GM23338 (cell line): ENCODE data around the gene KRTAP4-11. TPM values are rescaled to one million over a fixed set of nuclear protein-coding genes. Genes with fewer than 3 reads are reported as not detected.

ENCODE experiments used
- ATAC-seq: fragments of 200-7000 bp; cut with Tn5 transposase; 3 replicates; pipeline ENCODE4 v1.9.1; 2020
- DNase-seq: peaks from one replicate; pipeline ENCODE4 v3.0.0-alpha.2; 2015; ENCODE audit warnings: low spot score
- H2AFZ ChIP-seq: fragments of 200-600 bp; sonication (generic); 2 replicates; pipeline ENCODE4 v1.8.0; 2016; ENCODE audit warnings: antibody characterized with exemption, mild to moderate bottlenecking, moderate library complexity
- H3F3A ChIP-seq: fragments of 200-600 bp; sonication (generic); replicated peaks from 2 replicates; pipeline ENCODE4 v1.8.0; 2017; ENCODE audit warnings: antibody characterized with exemption, mixed run types, low read depth
- H3K27ac ChIP-seq: fragments of 200-600 bp; sonication (generic); 2 replicates; pipeline ENCODE4 v1.6.1; 2016; ENCODE audit warnings: low read depth
- H3K27me3 ChIP-seq: fragments of 200-600 bp; sonication (generic); 2 replicates; pipeline ENCODE4 v1.8.0; 2016; ENCODE audit warnings: mild to moderate bottlenecking, mixed run types, moderate library complexity; ENCODE audit not compliant: insufficient read depth
- H3K36me3 ChIP-seq: fragments of 200-600 bp; sonication (generic); 2 replicates; pipeline ENCODE4 v1.8.0; 2016; ENCODE audit warnings: mild to moderate bottlenecking; ENCODE audit not compliant: insufficient read depth
- H3K4me1 ChIP-seq: fragments of 200-600 bp; sonication (generic); 2 replicates; pipeline ENCODE4 v1.8.0; 2016; ENCODE audit warnings: mild to moderate bottlenecking, moderate library complexity; ENCODE audit not compliant: insufficient read depth
- H3K4me2 ChIP-seq: fragments of 200-600 bp; sonication (generic); 2 replicates; pipeline ENCODE4 v1.7.1; 2017; ENCODE audit warnings: mixed run types
- H3K4me3 ChIP-seq: fragments of 200-600 bp; sonication (generic); 2 replicates; pipeline ENCODE4 v1.6.1; 2016; ENCODE audit warnings: mixed run types
- H3K79me2 ChIP-seq: fragments of 200-600 bp; sonication (generic); replicated peaks from 2 replicates; pipeline ENCODE4 v1.8.0; 2017; ENCODE audit warnings: mild to moderate bottlenecking; ENCODE audit not compliant: insufficient read depth
- H3K9me2 ChIP-seq: fragments of 200-600 bp; sonication (generic); 2 replicates; pipeline ENCODE4 v1.8.0; 2017; ENCODE audit not compliant: insufficient read depth
- H4K20me1 ChIP-seq: fragments of 200-600 bp; sonication (generic); replicated peaks from 2 replicates; pipeline ENCODE4 v1.8.0; 2017; ENCODE audit warnings: mild to moderate bottlenecking; ENCODE audit not compliant: insufficient read depth
- H3K27ac Mint-ChIP-seq: 2 replicates; pipeline ENCODE4 v1.8.0; 2020; ENCODE audit warnings: inconsistent platforms, mild to moderate bottlenecking, moderate library complexity, mixed read lengths
- H3K27me3 Mint-ChIP-seq: 3 replicates; pipeline ENCODE4 v1.8.0; 2022; ENCODE audit warnings: low read depth, mild to moderate bottlenecking, moderate library complexity, mixed read lengths, inconsistent platforms; ENCODE audit not compliant: insufficient read depth, poor library complexity
- H3K36me3 Mint-ChIP-seq: 3 replicates; pipeline ENCODE4 v1.8.0; 2021; ENCODE audit warnings: low read depth, mild to moderate bottlenecking, inconsistent platforms, moderate library complexity, mixed read lengths
- H3K4me1 Mint-ChIP-seq: 3 replicates; pipeline ENCODE4 v1.8.0; 2020; ENCODE audit warnings: mild to moderate bottlenecking, inconsistent platforms, mixed read lengths
- H3K4me3 Mint-ChIP-seq: 3 replicates; pipeline ENCODE4 v1.8.0; 2021; ENCODE audit warnings: moderate library complexity, mild to moderate bottlenecking, inconsistent platforms, mixed read lengths
- H3K9me3 Mint-ChIP-seq: 3 replicates; pipeline ENCODE4 v1.8.0; 2020; ENCODE audit warnings: moderate library complexity, mild to moderate bottlenecking, inconsistent platforms, mixed read lengths
- CREB1 ChIP-seq: fragments of 250-450 bp; sonication (Bioruptor Pico); IDR thresholded peaks from 2 replicates; pipeline ENCODE4 v1.5.0; 2020; ENCODE audit warnings: low read depth, mild to moderate bottlenecking, moderate library complexity
- CTCF ChIP-seq, 2 experiments: fragments of 200-600 bp in 1 of 2; sonication (generic) in 1 of 2; conservative IDR thresholded peaks; 2 replicates each; pipeline versions ENCODE4 v1.5.1 to v1.6.1; 2016 to 2017; ENCODE audit warnings: antibody characterized with exemption in 2 of 2, low read depth in 2 of 2, mild to moderate bottlenecking in 2 of 2, moderate library complexity in 1 of 2
- ETS1 ChIP-seq: IDR thresholded peaks from 2 replicates; pipeline ENCODE4 v1.6.1; 2016; ENCODE audit warnings: antibody characterized with exemption
- EZH2 ChIP-seq: fragments of 200-600 bp; sonication (generic); IDR thresholded peaks from one replicate; pipeline ENCODE4 v1.8.0; 2017; ENCODE audit warnings: antibody characterized with exemption, mild to moderate bottlenecking, low read depth; ENCODE audit not compliant: unreplicated experiment
- EZH2phosphoT487 ChIP-seq: fragments of 200-600 bp; sonication (generic); IDR thresholded peaks from one replicate; pipeline ENCODE4 v1.8.1; 2018; ENCODE audit warnings: antibody characterized with exemption; ENCODE audit not compliant: unreplicated experiment
- JUNB ChIP-seq: IDR thresholded peaks from one replicate; pipeline ENCODE4 v1.6.1; 2016; ENCODE audit warnings: antibody characterized with exemption; ENCODE audit not compliant: unreplicated experiment
- NANOG ChIP-seq: IDR thresholded peaks from 2 replicates; pipeline ENCODE4 v1.6.1; 2016; ENCODE audit warnings: antibody characterized with exemption, borderline replicate concordance
- POLR2AphosphoS5 ChIP-seq: IDR thresholded peaks from 2 replicates; pipeline ENCODE4 v1.6.1; 2016; ENCODE audit warnings: antibody characterized with exemption, low read depth
- REST ChIP-seq: IDR thresholded peaks from one replicate; pipeline ENCODE4 v1.6.1; 2018; ENCODE audit warnings: antibody characterized with exemption; ENCODE audit not compliant: unreplicated experiment
- STAT1 ChIP-seq: IDR thresholded peaks from one replicate; pipeline ENCODE4 v1.6.1; 2016; ENCODE audit warnings: antibody characterized with exemption; ENCODE audit not compliant: unreplicated experiment
- ZNF114 ChIP-seq: fragments of 250-450 bp; sonication (Bioruptor Pico); IDR thresholded peaks from 2 replicates; pipeline ENCODE4 v1.5.0; 2020; ENCODE audit warnings: mild to moderate bottlenecking, moderate library complexity
- ZNF331 ChIP-seq: fragments of 250-450 bp; sonication (Bioruptor Pico); IDR thresholded peaks from 2 replicates; pipeline ENCODE4 v1.5.0; 2020; ENCODE audit warnings: low read depth, mild to moderate bottlenecking, moderate library complexity
- ZNF462 ChIP-seq: fragments of 250-450 bp; sonication (Bioruptor Pico); IDR thresholded peaks from 2 replicates; pipeline ENCODE4 v1.5.0; 2020; ENCODE audit warnings: mild to moderate bottlenecking, moderate library complexity
- polyA plus RNA-seq: library from polyadenylated mRNA; unstranded; fragments of >200 nt; fragmentation: Nextera tagmentation; extraction: Ambion mirVana; gene quantifications from 2 replicates; pipeline ENCODE4 v1.2.1, GENCODE V29; 2016
- total RNA-seq: library from RNA; depleted of rRNA; stranded (reverse); fragments of >200 nt; shearing (Covaris generic); gene quantifications from 2 replicates; pipeline ENCODE4 v1.2.3, GENCODE V29; 2014

KRTAP4-11 gene
- total and polyA plus RNA-seq, 2 experiments from 2014 or later, result not detected

- no peak for ATAC-seq
- no peaks in the 10 kb centered on the region for H3K4me1 ChIP-seq
- Mint-ChIP-seq H3K9me3 (peaks cover 42% of the 10 kb centered on the region), H3K27me3 (no peaks in the 10 kb centered on the region), H3K27ac (no peak within 1 kb of the TSS; the same call in 1 of the 2 replicates), H3K36me3 (peaks cover 28% of the 10 kb centered on the region), H3K4me3 (no peak within 1 kb of the TSS), H3K4me1 (no peaks in the 10 kb centered on the region)
- 0 out of 2 replicates have a peak, but pooled peaks cover 3% of the 10 kb centered on the region for H3K9me2 ChIP-seq
- H3K36me3 ChIP-seq, result no peaks in the 10 kb centered on the region; the same call in 1 of the 2 replicates
- H3K4me3 ChIP-seq, result no peak within 1 kb of the TSS
- TF ChIP-seq STAT1, result no peak
- TF ChIP-seq ZNF462 (CRISPR knock-in tag), result no peak
- no peak for TF ChIP-seq EZH2phosphoT487
- no peak for TF ChIP-seq EZH2
- TF ChIP-seq REST, result no peak
- no peak for TF ChIP-seq ZNF114 (CRISPR knock-in tag)
- no peak for TF ChIP-seq POLR2AphosphoS5
- TF ChIP-seq CREB1 (CRISPR knock-in tag), result no peak
- no peak for TF ChIP-seq JUNB
- TF ChIP-seq NANOG, result no peak
- no peak for TF ChIP-seq ETS1
- no peak for TF ChIP-seq CTCF (conservative IDR thresholded peaks at IDR 0.05; ENCODE audit: low read depth in 2 of 2)
- no peak for TF ChIP-seq ZNF331 (CRISPR knock-in tag)
- no peaks in the 10 kb centered on the region for H3K27me3 ChIP-seq
- no peaks in the 10 kb centered on the region for H3K79me2 ChIP-seq
- no peak for DNase-seq
- no peak within 1 kb of the TSS for H3K27ac ChIP-seq
- no peaks in the 10 kb centered on the region for H3F3A ChIP-seq
- H4K20me1 ChIP-seq, result no peaks in the 10 kb centered on the region
- H2AFZ ChIP-seq, result no peak within 1 kb of the TSS
- H3K4me2 ChIP-seq, result no peak within 1 kb of the TSS
Observed at GRCh38 chr17:41140360-41141131, 22.4 kb upstream of the KRTAP4-11 start, which contains the start of gene KRTAP4-6. TSS of gene KRTAP4-6 (minus strand) at chr17:41140544. CDS start at chr17:41140487, 57 bp downstream.
